VCaP (cell line): ENCODE data around the gene RNF222.

Source experiments
- H3K27ac ChIP-seq: fragments of 450-650 bp; 2 replicates; pipeline ENCODE4 v1.5.1; 2017
- TF ChIP-seq, protein P1 (sequence below): fragments of 450-650 bp; conservative IDR thresholded peaks from 2 replicates; pipeline ENCODE4 v1.5.1; 2017; ENCODE audit warnings: mild to moderate bottlenecking, moderate library complexity

RNF222 gene

DNA sequence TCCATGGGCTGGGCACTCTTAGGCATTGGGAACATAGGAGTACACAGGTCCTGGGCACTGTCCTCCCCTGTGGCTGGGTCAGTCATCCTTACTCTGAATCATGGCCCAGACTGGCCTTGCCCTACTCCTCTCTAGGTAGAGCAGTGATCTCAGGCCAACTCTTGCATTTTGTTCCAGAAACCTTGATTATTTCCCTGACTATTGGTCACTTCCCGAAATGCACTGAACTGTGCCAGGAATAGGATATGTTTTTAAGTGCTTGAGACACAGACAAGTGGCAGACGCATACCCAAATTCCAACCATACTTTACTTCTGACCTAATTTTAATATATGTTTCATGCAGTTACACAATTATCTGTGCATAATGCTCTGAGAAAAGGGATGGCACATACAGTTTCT lies 31.4 kb downstream of the RNF222 start:
- TF ChIP-seq, protein P1, sequence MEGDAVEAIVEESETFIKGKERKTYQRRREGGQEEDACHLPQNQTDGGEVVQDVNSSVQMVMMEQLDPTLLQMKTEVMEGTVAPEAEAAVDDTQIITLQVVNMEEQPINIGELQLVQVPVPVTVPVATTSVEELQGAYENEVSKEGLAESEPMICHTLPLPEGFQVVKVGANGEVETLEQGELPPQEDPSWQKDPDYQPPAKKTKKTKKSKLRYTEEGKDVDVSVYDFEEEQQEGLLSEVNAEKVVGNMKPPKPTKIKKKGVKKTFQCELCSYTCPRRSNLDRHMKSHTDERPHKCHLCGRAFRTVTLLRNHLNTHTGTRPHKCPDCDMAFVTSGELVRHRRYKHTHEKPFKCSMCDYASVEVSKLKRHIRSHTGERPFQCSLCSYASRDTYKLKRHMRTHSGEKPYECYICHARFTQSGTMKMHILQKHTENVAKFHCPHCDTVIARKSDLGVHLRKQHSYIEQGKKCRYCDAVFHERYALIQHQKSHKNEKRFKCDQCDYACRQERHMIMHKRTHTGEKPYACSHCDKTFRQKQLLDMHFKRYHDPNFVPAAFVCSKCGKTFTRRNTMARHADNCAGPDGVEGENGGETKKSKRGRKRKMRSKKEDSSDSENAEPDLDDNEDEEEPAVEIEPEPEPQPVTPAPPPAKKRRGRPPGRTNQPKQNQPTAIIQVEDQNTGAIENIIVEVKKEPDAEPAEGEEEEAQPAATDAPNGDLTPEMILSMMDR = no peak
- H3K27ac ChIP-seq = no peak overlapping the region

DNA sequence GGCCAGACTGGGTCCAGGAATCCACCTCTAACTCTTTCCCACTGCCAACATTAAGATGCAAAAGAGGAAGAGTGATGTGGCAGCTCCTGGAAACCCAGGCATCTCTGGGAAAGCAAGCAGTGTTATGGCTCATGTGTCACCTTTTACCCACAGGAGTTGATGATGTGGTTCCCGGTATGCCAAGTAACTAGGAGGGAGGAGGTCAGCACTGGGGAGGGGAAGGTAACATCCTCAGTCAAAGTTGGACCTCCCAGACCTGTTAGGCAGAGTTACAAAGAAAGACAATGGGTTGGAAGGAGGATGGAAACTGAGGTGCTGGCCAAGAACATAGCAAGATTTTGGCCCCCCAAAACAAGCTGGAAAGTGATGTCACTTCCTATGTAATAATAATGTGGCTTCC lies 32.5 kb downstream of the RNF222 start:
- TF ChIP-seq, protein P1 = no peak
- H3K27ac ChIP-seq = no peak overlapping the region

DNA sequence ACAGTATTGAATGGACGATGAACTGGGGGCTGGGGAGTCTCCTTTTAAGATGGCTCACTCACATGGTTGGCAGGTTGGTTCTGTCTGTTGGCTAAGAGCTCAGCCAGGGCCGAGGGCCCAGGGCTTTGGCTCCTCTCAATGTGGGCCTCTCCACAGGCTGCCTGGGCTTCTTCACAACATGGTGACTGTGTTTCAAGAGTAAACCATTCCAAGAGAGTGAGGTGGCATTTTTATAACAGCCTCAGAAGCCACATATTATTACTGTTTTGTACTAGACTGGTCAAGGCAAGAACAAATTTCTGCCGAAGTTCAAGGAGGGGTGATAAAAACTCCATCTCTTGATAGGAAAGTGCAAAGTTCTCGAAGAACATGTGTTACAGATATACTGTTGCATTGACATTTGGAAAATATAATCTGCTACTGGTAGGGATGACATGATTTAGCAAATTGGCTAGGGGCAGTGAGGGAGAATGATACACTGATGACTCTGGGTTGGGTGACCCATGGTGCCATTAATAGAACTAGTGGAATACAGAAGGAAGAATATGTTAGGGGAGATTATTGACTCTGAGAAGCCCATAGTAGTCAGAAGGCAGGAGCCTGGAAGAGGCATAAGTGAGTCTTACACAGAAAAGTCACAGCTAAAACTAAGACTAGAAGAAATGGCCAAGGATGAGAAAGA lies 34.8 kb downstream of the RNF222 start:
- no peak overlapping the region; the same call in 1 of the 2 replicates for H3K27ac ChIP-seq
- TF ChIP-seq, protein P1 = no peak

DNA sequence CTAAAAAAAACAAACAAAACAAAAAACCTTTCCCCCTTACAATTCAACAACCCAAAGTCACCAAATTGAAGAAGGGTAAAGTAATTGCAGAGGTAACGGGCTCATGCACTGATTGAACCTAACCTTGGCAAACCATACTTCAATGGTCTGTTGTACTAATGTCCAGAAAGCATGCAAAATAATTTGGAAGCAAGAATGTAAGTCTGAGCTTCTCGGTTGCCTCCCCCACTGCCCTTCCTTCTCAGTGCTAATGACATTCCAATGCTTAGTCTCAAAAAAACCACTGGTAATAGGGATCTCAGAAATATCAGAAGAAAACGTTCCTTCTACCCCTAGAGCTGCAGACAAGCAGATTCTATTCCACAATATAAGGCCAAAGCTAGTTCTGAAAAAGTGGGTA lies 36.9 kb downstream of the RNF222 start:
- TF ChIP-seq, protein P1 = no peak
- peak overlapping the region; percentile 79 for H3K27ac ChIP-seq

DNA sequence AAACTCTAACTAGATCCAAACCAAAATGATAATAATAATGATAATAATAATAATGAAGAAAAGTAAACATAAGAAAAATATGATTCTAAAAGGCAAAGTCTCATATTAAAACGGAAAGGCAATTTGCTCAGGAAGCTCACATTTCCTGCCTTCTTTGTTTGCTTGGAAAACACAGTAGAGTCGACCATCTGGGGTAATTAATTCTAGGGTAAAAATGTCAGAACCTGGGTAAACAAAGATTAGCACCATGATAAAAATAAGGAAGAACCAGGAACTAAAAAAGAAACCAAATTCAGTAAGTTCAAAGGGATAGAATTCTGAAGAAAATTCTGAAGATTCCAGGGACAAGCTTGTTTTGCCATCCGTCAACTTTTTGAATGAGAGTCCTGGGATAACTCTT lies 37.4 kb downstream of the RNF222 start:
- TF ChIP-seq, protein P1 = no peak
- peak overlapping the region; percentile 79 for H3K27ac ChIP-seq

DNA sequence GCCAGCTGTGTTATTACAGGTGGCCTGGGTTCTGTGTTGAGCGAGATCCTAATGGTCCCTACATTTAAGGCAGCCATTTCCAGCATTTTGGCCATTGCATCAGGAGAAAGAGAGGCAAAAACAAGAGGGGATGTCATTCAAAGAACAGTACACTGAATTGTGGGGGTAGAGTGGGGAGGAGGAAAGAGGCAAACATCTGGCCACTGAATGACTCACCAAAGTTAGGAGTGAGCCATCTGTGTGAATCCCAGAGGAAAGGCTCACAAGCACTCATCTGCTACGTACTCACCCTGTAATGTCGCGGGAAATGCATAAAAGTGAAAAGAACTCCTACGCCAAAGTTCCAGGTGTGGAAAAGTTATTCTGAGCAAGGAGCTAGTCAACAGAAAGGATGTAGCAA lies 37.9 kb downstream of the RNF222 start:
- peak overlapping the region; percentile 79 for H3K27ac ChIP-seq
- TF ChIP-seq, protein P1 = no peak

DNA sequence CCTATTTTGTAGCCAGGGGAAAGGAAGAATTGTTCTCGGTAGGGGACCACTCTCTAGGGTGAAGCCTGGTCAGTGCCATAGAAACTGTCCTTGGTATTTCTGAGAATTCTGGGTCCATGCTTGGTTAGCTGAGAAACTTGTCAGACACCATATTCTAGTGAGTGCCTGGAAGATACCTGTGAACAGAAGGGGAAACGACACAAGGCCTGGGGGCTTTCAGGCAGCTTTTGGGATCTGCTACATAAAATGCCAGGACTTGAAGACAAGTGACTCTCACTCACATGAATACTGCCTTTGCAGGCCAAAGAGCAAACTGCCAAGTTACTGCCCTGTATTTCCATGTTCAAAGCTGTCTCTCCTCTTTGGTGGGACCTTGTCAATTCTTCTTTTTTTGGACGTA lies 39.7 kb downstream of the RNF222 start:
- H3K27ac ChIP-seq = no peak overlapping the region
- TF ChIP-seq, protein P1 = no peak
